Measurements from ENCODE around the gene PPIG.
"Not testable (repeated sequence)": the region's sequence is repeated elsewhere in the genome, so short reads cannot be mapped to it uniquely, and the experiment has no call there.

Gene PPIG

GRCh38 chr2:169676357-169676756 is 92.2 kb downstream of the PPIG start:
- no peak overlapping the region for H3K4me3 ChIP-seq (ENCODE audit: low read length in 2 of 2)
- H3K36me3 ChIP-seq (ENCODE audit: control insufficient read depth in 2 of 2, insufficient read depth in 2 of 2, low read length in 2 of 2): no peaks in the 10 kb centered on the region
- no peak overlapping the region for H3K27ac ChIP-seq (ENCODE audit: low read length)
- H3K9me3 ChIP-seq (ENCODE audit: control insufficient read depth in 2 of 2, low read length in 2 of 2): no peaks in the 10 kb centered on the region
- no peak overlapping the region for H3K9ac ChIP-seq (ENCODE audit: low read length in 2 of 2)
- no peaks in the 10 kb centered on the region for H3K27me3 ChIP-seq (ENCODE audit: control insufficient read depth in 1 of 2, insufficient read depth in 2 of 2, low read length in 2 of 2)
- no peaks in the 10 kb centered on the region for H3K4me1 ChIP-seq (ENCODE audit: control insufficient read depth, insufficient read depth, low read length)

- Histone ChIP-seq H3K4me3 (ENCODE audit: low read length in 2 of 2) (no peak overlapping the region), H3K36me3 (ENCODE audit: control insufficient read depth in 2 of 2, insufficient read depth in 2 of 2, low read length in 2 of 2) (no peaks in the 10 kb centered on the region), H3K9me3 (ENCODE audit: control insufficient read depth in 2 of 2, low read length in 2 of 2) (no peaks in the 10 kb centered on the region), H3K9ac (ENCODE audit: low read length in 2 of 2) (no peak overlapping the region), H3K4me1 (ENCODE audit: control insufficient read depth, insufficient read depth, low read length) (no peaks in the 10 kb centered on the region), H3K27ac (ENCODE audit: low read length) (no peak overlapping the region), H3K27me3 (ENCODE audit: control insufficient read depth in 1 of 2, insufficient read depth in 2 of 2, low read length in 2 of 2) (no peaks in the 10 kb centered on the region)
Measured at GRCh38 chr2:169676850-169677249, 92.7 kb downstream of the PPIG start.

- no peaks in the 10 kb centered on the region for H3K27me3 ChIP-seq (ENCODE audit: control insufficient read depth in 1 of 2, insufficient read depth in 2 of 2, low read length in 2 of 2)
- no peaks in the 10 kb centered on the region for H3K9me3 ChIP-seq (ENCODE audit: control insufficient read depth in 2 of 2, low read length in 2 of 2)
- no peak overlapping the region for H3K4me3 ChIP-seq (ENCODE audit: low read length in 2 of 2)
- H3K9ac ChIP-seq (ENCODE audit: low read length in 2 of 2): no peak overlapping the region
- H3K4me1 ChIP-seq (ENCODE audit: control insufficient read depth, insufficient read depth, low read length): no peaks in the 10 kb centered on the region
- H3K27ac ChIP-seq (ENCODE audit: low read length): no peak overlapping the region
- H3K36me3 ChIP-seq (ENCODE audit: control insufficient read depth in 2 of 2, insufficient read depth in 2 of 2, low read length in 2 of 2): no peaks in the 10 kb centered on the region
Measured at GRCh38 chr2:169683054-169683424, 98.9 kb downstream of the PPIG start.

GRCh38 chr2:169683425-169684134 is 99.4 kb downstream of the PPIG start:
- no peak overlapping the region for H3K9ac ChIP-seq (ENCODE audit: low read length in 2 of 2)
- no peak overlapping the region for H3K4me3 ChIP-seq (ENCODE audit: low read length in 2 of 2)
- no peak overlapping the region for H3K27ac ChIP-seq (ENCODE audit: low read length)
- no peaks in the 10 kb centered on the region for H3K9me3 ChIP-seq (ENCODE audit: control insufficient read depth in 2 of 2, low read length in 2 of 2)
- no peaks in the 10 kb centered on the region for H3K27me3 ChIP-seq (ENCODE audit: control insufficient read depth in 1 of 2, insufficient read depth in 2 of 2, low read length in 2 of 2)
- no peaks in the 10 kb centered on the region for H3K36me3 ChIP-seq (ENCODE audit: control insufficient read depth in 2 of 2, insufficient read depth in 2 of 2, low read length in 2 of 2)
- H3K4me1 ChIP-seq (ENCODE audit: control insufficient read depth, insufficient read depth, low read length): no peaks in the 10 kb centered on the region

GRCh38 chr2:169684135-169684565 is 100.0 kb downstream of the PPIG start:
- H3K27ac ChIP-seq (ENCODE audit: low read length): no peak overlapping the region
- no peaks in the 10 kb centered on the region for H3K27me3 ChIP-seq (ENCODE audit: control insufficient read depth in 1 of 2, insufficient read depth in 2 of 2, low read length in 2 of 2)
- H3K9me3 ChIP-seq (ENCODE audit: control insufficient read depth in 2 of 2, low read length in 2 of 2): no peaks in the 10 kb centered on the region
- H3K4me3 ChIP-seq (ENCODE audit: low read length in 2 of 2): no peak overlapping the region
- H3K4me1 ChIP-seq (ENCODE audit: control insufficient read depth, insufficient read depth, low read length): no peaks in the 10 kb centered on the region
- H3K36me3 ChIP-seq (ENCODE audit: control insufficient read depth in 2 of 2, insufficient read depth in 2 of 2, low read length in 2 of 2): no peaks in the 10 kb centered on the region
- no peak overlapping the region for H3K9ac ChIP-seq (ENCODE audit: low read length in 2 of 2)

GRCh38 chr2:169684712-169685111 is 100.6 kb downstream of the PPIG start:
- not testable (repeated sequence) for H3K4me1 ChIP-seq (ENCODE audit: control insufficient read depth, insufficient read depth, low read length); H3K9ac ChIP-seq (ENCODE audit: low read length in 2 of 2); H3K27me3 ChIP-seq (ENCODE audit: control insufficient read depth in 1 of 2, insufficient read depth in 2 of 2, low read length in 2 of 2); H3K4me3 ChIP-seq (ENCODE audit: low read length in 2 of 2); H3K27ac ChIP-seq (ENCODE audit: low read length); H3K36me3 ChIP-seq (ENCODE audit: control insufficient read depth in 2 of 2, insufficient read depth in 2 of 2, low read length in 2 of 2); H3K9me3 ChIP-seq (ENCODE audit: control insufficient read depth in 2 of 2, low read length in 2 of 2)

GRCh38 chr2:169686825-169687224 is 102.7 kb downstream of the PPIG start:
- H3K27me3 ChIP-seq (ENCODE audit: control insufficient read depth in 1 of 2, insufficient read depth in 2 of 2, low read length in 2 of 2); H3K9ac ChIP-seq (ENCODE audit: low read length in 2 of 2); H3K27ac ChIP-seq (ENCODE audit: low read length); H3K36me3 ChIP-seq (ENCODE audit: control insufficient read depth in 2 of 2, insufficient read depth in 2 of 2, low read length in 2 of 2); H3K4me1 ChIP-seq (ENCODE audit: control insufficient read depth, insufficient read depth, low read length); H3K9me3 ChIP-seq (ENCODE audit: control insufficient read depth in 2 of 2, low read length in 2 of 2); H3K4me3 ChIP-seq (ENCODE audit: low read length in 2 of 2): not testable (repeated sequence)

- H3K4me3 ChIP-seq (ENCODE audit: low read length in 2 of 2); H3K36me3 ChIP-seq (ENCODE audit: control insufficient read depth in 2 of 2, insufficient read depth in 2 of 2, low read length in 2 of 2): not testable (repeated sequence)
Measured at GRCh38 chr2:169687943-169688342, 103.8 kb downstream of the PPIG start.

GRCh38 chr2:169690958-169691357 is 106.8 kb downstream of the PPIG start:
- Histone ChIP-seq H3K4me3 (ENCODE audit: low read length in 2 of 2) (no peak overlapping the region), H3K27ac (ENCODE audit: low read length) (no peak overlapping the region), H3K9ac (ENCODE audit: low read length in 2 of 2) (no peak overlapping the region), H3K27me3 (ENCODE audit: control insufficient read depth in 1 of 2, insufficient read depth in 2 of 2, low read length in 2 of 2) (no peaks in the 10 kb centered on the region), H3K36me3 (ENCODE audit: control insufficient read depth in 2 of 2, insufficient read depth in 2 of 2, low read length in 2 of 2) (no peaks in the 10 kb centered on the region), H3K9me3 (ENCODE audit: control insufficient read depth in 2 of 2, low read length in 2 of 2) (no peaks in the 10 kb centered on the region), H3K4me1 (ENCODE audit: control insufficient read depth, insufficient read depth, low read length) (peaks cover 5% of the 10 kb centered on the region)

More at GRCh38 chr2:169687943-169688342, 103.8 kb downstream of the PPIG start:
- not testable (repeated sequence) for H3K9me3 ChIP-seq (ENCODE audit: control insufficient read depth in 2 of 2, low read length in 2 of 2); H3K9ac ChIP-seq (ENCODE audit: low read length in 2 of 2); H3K4me1 ChIP-seq (ENCODE audit: control insufficient read depth, insufficient read depth, low read length); H3K27me3 ChIP-seq (ENCODE audit: control insufficient read depth in 1 of 2, insufficient read depth in 2 of 2, low read length in 2 of 2); H3K27ac ChIP-seq (ENCODE audit: low read length)
